GM18907 (cell line): ENCODE measurements around the gene DHRS12.

Experiments
- ATAC-seq: cut with Tn5 transposase; IDR thresholded peaks from one replicate; pipeline ENCODE4 v1.9.1; 2021; ENCODE audit warnings: mild to moderate bottlenecking, moderate library complexity; ENCODE audit not compliant: unreplicated experiment

The DHRS12 gene

DNA sequence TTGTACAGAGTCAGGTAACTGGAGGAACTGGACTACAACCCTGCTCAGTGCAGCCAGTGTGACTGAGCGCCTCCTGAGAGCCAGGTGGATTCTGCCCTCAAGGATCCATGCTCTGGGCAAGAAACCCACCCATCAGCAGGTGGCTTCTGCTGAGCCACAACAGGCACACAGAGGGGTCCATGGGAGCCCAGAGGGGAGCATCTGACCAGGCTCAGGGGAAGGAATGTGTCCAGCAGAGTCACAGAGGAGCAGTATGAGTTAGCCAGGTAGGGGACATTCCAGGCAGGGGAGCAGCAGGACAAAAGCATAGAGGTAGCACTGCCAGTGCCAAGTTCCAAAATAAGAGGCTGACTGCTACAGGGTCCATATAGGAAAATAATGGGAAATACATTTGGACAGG is 19.9 kb downstream of the DHRS12 start:
- ATAC-seq, result no peak

GRCh38 chr13:51783428-51784094 is 20.4 kb downstream of the DHRS12 start:
- ATAC-seq, result no peak

DNA sequence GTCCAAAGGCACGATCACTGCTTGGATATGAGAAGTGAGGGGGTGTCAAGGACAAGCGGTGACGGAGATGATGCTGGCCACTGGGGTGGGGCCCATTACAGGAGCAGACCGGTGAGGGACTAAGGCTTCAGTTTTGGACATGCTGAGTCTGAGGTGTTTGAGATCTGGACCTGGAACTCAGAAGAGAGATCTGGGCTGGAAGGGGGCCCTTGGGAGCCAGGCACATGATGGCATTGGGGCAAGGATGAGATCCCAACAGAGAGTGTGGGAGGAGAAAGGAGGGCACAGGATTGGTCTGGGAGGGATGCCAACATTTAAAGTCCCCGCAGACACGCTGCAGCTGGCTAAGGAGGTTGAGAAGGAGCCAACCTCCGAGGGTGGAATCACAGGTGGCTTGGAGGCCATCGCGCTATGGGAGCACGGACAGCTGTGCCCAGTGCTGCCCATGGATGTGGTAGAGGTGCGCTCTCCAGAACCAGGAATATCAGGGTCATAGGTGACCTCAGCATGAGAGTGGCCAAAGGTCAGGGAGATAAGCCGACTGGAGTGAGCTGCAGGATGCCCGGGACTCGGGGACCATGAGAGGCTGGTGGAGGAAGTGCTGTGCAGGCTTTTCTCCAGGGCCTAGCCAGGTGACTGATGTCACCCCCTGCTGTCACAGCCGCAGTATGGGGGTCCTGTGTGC is 21.8 kb downstream of the DHRS12 start:
- no peak for ATAC-seq

- ATAC-seq, result peak; percentile 66
Observed at GRCh38 chr13:51781246-51782022, 22.5 kb downstream of the DHRS12 start.

DNA sequence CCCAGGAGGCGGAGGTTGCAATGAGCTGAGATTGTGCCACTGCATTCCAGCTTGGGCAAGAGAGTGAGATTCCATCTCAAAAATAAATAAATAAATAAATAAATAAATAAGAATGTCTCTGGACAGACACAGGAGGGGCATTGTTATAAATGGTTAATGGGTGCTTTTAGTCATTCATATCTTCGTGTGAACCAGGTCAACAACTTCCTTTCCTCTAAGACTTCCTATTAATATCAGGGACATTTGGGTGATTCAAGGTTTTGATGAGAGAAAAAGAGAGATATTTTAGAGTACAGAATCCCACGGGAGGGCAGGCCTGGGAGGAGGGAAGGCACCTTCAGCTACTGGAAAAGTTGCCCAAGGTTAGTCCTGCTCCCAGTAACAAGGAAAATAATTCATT is 23.9 kb downstream of the DHRS12 start:
- no peak for ATAC-seq

GRCh38 chr13:51778392-51778791 is 25.6 kb downstream of the DHRS12 start:
- ATAC-seq, result no peak

DNA sequence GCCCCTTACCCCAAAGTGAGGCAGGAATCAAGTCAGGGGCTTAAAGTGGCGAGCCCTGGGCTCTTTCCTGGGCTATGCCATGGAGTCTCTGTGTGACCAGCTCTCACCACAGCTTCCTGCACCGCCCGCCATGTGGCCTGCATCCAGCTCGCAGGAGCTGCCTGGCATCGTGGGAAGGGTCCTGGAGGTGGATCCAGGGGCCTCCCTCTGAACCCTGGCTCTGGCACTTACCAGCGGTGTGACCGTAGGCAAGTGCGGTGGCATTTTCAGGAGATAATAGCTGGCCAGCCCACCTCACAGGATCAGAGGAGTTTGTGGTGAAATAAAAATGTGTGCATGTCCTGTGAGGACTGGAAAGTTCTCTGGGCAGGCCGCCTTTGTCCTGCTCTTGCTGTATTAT is 26.0 kb downstream of the DHRS12 start:
- ATAC-seq, result no peak

DNA sequence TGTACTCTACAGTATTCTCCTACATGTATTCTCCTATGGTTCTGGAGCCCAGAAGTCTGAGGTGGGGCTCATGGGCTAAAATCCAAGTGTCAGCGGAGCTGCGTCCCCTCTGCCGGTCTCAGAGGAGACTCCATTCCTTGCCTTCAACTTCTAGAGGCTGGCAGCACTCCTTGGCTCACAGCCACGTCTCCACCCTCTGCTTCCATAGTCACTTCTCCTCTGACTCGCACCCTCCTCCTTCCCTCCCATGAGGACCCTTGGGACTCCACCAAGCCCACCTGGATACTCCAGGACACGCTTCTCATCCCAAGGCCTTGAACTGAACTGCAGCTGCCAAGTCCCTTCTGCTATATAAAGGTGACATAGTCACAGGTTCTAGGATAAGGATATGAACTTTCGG is 27.8 kb downstream of the DHRS12 start:
- ATAC-seq, result no peak

- no peak for ATAC-seq
Observed at GRCh38 chr13:51773515-51773914, 30.4 kb downstream of the DHRS12 start.

DNA sequence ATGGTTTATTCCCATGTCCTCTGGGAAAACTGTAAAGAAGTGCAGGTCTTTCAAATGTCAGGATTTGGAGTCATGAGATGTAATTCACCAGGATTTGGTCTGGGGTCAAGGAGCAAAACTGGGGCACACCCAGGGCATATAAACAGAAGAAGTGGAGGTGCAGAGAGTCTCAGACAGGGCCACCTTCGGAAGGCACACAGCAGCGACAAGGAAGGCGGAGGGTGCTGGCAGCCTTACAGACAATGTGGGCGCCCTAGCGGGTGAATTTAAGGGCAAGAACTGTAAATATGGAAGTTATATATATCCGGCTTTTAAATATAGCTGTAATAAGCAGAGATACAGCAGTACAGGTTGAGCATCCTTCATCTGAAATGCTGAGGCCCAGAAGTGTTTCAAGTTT is 31.2 kb downstream of the DHRS12 start:
- no peak for ATAC-seq

DNA sequence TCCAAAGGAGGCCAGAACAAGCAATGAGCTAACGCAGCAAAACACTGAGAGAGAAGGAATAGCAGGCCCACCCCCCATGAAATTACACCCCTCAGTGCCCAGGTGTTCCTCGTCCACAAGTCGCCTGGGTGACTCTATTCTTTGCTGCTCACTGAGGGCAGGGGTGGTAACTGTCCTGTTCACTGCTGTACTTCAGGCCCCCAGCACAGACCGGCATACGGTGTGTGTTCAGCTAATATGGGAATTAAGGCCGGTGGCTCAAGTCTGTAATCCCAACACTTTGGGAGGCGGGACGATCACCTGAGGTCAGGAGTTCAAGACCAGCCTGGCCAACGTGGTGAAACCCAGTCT is 31.9 kb downstream of the DHRS12 start:
- ATAC-seq, result no peak

GRCh38 chr13:51771418-51772104 is 32.4 kb downstream of the DHRS12 start:
- no peak for ATAC-seq

GRCh38 chr13:51770681-51771417 is 33.1 kb downstream of the DHRS12 start:
- ATAC-seq, result no peak

- no peak for ATAC-seq
Observed at GRCh38 chr13:51770160-51770559, 33.8 kb downstream of the DHRS12 start.

DNA sequence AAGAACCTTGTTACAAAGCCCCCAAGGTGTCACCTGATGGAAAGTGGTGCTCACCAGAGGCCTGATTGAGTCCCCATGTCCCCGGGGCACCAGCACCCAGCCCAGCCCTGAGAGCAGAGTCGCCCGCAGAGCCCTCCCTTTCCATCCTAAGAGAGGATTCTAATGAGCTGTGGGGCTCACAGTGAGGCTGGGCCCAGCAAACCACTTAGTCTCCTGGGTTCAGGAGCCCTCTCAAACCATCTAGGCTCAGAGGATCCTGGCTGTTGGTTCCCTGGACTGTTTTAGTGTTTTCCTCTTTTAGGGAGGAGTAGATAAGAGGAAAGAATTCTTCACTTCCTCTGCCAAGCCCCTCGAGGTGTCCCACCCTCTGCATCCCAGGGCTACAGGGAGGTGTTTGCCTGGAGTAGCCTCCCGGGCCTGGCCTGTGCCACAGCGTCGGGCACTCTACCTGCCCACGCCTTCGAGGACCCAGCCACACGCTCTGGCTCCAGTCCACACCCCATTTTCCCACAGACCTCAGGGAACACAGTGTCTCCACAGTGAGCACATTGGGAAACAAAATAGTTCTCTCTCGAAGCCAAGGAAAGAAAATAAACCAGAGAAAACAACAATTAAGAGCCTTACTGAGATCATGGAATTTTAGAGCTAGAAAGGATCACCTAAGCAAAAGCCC is 34.4 kb downstream of the DHRS12 start:
- no peak for ATAC-seq

- no peak for ATAC-seq
Observed at GRCh38 chr13:51768976-51769375, 35.0 kb downstream of the DHRS12 start.

DNA sequence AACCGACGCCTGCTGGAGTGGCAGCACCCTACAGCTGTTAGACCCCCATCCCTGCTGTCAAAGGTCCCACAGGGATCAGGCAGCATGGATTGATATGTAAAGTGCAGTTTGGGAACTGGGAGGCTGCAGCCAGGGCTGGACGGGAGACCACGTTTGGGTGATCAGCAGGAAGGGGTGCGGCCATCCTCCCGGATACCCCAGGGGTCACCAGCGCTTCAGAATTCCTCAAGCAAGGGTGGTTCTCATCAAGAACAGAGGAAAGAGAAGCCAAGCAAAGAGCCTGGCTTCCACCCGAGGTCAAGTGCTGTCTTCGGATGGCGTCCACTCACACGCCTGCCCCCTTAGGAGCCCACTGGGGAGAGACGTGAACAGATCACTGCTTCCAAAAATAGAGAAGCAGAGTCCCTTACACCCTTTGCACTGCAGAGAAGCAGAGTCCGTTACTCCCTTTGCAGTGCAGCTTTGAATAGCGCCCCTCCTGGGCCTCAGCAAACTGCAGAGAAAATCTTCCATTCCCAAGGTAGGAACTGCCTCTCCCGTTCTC is 35.5 kb downstream of the DHRS12 start:
- no peak for ATAC-seq

- no peak for ATAC-seq
Observed at GRCh38 chr13:51767100-51767499, 36.9 kb downstream of the DHRS12 start.

DNA sequence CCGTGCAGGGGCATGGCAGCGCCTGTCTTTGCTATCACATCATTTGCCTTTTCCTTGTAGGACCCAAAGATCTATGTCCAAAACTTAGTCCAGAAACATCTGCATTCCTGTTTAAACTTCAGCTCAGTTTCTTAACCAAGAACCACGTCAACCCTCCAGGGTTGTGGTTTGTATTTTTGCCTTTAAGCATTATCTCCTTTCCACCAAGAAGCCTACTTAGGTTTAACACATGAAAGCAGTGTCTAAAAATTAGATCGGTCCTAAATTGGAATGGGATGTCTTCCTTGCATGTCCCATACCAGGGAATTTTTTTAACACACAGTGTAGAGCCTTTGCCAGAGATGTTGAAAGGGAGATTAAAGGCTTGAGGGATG is 38.8 kb downstream of the DHRS12 start:
- no peak for ATAC-seq
